NCI-H748 (cell line): Measurements from ENCODE around the gene SAPCD1.

Experiments used
- DNase-seq: peaks from one replicate; lab custom pipeline; 2025; ENCODE audit not compliant: unreplicated experiment; lab: John Stamatoyannopoulos, UW

SAPCD1 gene

GRCh38 chr6:31749301-31750036, 13.0 kb upstream of the SAPCD1 start:
- DNase-seq, result no peak

GRCh38 chr6:31750411-31751022, 11.9 kb upstream of the SAPCD1 start:
- DNase-seq, result no peak

- DNase-seq, result no peak
These were observed 9.6 kb upstream of the SAPCD1 start for GRCh38 chr6:31752739-31753319.

GRCh38 chr6:31758281-31758680, 4.2 kb upstream of the SAPCD1 start:
- no peak for DNase-seq

GRCh38 chr6:31760790-31761189, 1.7 kb upstream of the SAPCD1 start:
- DNase-seq, result no peak

- no peak for DNase-seq
These were observed 1.1 kb upstream of the SAPCD1 start for GRCh38 chr6:31761343-31761742.

GRCh38 chr6:31762878-31763618, 592 bp downstream of the SAPCD1 start:
- DNase-seq, result no peak

- peak; percentile 45 for DNase-seq
These were observed 1.1 kb downstream of the SAPCD1 start for GRCh38 chr6:31763619-31763940.

- DNase-seq, result no peak
These were observed 1.7 kb downstream of the SAPCD1 start for GRCh38 chr6:31764198-31764597.

GRCh38 chr6:31765559-31765909, 3.1 kb downstream of the SAPCD1 start:
- no peak for DNase-seq

GRCh38 chr6:31765910-31766794, 3.7 kb downstream of the SAPCD1 start:
- peak; percentile 24 for DNase-seq

GRCh38 chr6:31767096-31767645, 4.7 kb downstream of the SAPCD1 start:
- DNase-seq, result no peak

GRCh38 chr6:31768363-31769257, 6.2 kb downstream of the SAPCD1 start:
- DNase-seq, result no peak

- peak; percentile 80 for DNase-seq
These were observed 7.4 kb downstream of the SAPCD1 start for GRCh38 chr6:31769684-31770371.

GRCh38 chr6:31770860-31771259, 8.4 kb downstream of the SAPCD1 start:
- DNase-seq, result no peak

- DNase-seq, result no peak
These were observed 9.5 kb downstream of the SAPCD1 start for GRCh38 chr6:31771992-31772358.

GRCh38 chr6:31775184-31775583, 12.7 kb downstream of the SAPCD1 start:
- no peak for DNase-seq

GRCh38 chr6:31775633-31776484, 13.4 kb downstream of the SAPCD1 start:
- no peak for DNase-seq
